K562 (cell line): ENCODE measurements around the gene PRKCQ. TPM values are rescaled to one million over a fixed set of nuclear protein-coding genes. Genes with fewer than 3 reads are reported as not detected.

Source experiments
- EHMT2 ChIP-seq: fragments of 450-650 bp; IDR thresholded peaks from 2 replicates; pipeline ENCODE4 v1.6.1; 2018; ENCODE audit warnings: antibody characterized with exemption
- FIP1L1 ChIP-seq: fragments of 200-400 bp; formaldehyde crosslinking; IDR thresholded peaks from 2 replicates; pipeline ENCODE4 v1.6.1; 2018; ENCODE audit warnings: mild to moderate bottlenecking, low read depth, low read length; ENCODE audit not compliant: poor library complexity, severe bottlenecking
- FOXJ3 ChIP-seq: sonication (generic); formaldehyde crosslinking; IDR thresholded peaks from 2 replicates; pipeline ENCODE4 v1.4.0; 2020; ENCODE audit warnings: mild to moderate bottlenecking, missing genetic modification reagents
- GATA2 ChIP-seq: sonication (generic); formaldehyde crosslinking; IDR thresholded peaks from 2 replicates; pipeline ENCODE4 v1.4.0; 2020; ENCODE audit warnings: mild to moderate bottlenecking, missing genetic modification reagents
- HMG20A ChIP-seq: fragments of 450-650 bp; formaldehyde crosslinking; conservative IDR thresholded peaks from 2 replicates; pipeline ENCODE4 v1.4.0; 2020; ENCODE audit warnings: mild to moderate bottlenecking, mixed read lengths
- HMGN3 ChIP-seq: IDR thresholded peaks from 2 replicates; pipeline ENCODE4 v1.6.1; 2011; ENCODE audit warnings: borderline replicate concordance, low read depth, mild to moderate bottlenecking, mixed read lengths, low read length; ENCODE audit not compliant: insufficient read length; ENCODE audit errors: extremely low read depth
- MIER1 ChIP-seq: fragments of 450-650 bp; IDR thresholded peaks from 2 replicates; pipeline ENCODE4 v1.6.1; 2016; ENCODE audit warnings: antibody characterized with exemption, mild to moderate bottlenecking, low read depth
- MNT ChIP-seq, 2 experiments: fragments of 450-650 bp; conservative IDR thresholded peaks; 2 replicates each; pipeline ENCODE4 v1.6.1; 2017; ENCODE audit warnings: mild to moderate bottlenecking in 2 of 2, moderate library complexity in 2 of 2
- NCOA2 ChIP-seq, 2 experiments: fragments of 450-650 bp; IDR thresholded peaks; 2 replicates each; pipeline ENCODE4 v1.6.1; 2018; ENCODE audit warnings: mild to moderate bottlenecking in 2 of 2, moderate library complexity in 1 of 2; ENCODE audit not compliant: partially characterized antibody in 2 of 2
- NFIC ChIP-seq: fragments of 450-650 bp; IDR thresholded peaks from 2 replicates; pipeline ENCODE4 v1.6.1; 2017; ENCODE audit warnings: mild to moderate bottlenecking, inconsistent platforms
- NFIX ChIP-seq: fragments of 250-450 bp; sonication (Bioruptor Pico); IDR thresholded peaks from 2 replicates; pipeline ENCODE4 v1.4.0; 2020; ENCODE audit warnings: low read depth, mild to moderate bottlenecking, moderate library complexity
- NFYB ChIP-seq: IDR thresholded peaks from 2 replicates; pipeline ENCODE4 v1.6.1; 2011; ENCODE audit warnings: mild to moderate bottlenecking, moderate library complexity; ENCODE audit not compliant: insufficient read length; ENCODE audit errors: extremely low read depth
- PBX2 ChIP-seq, 2 experiments: IDR thresholded peaks in 1 of 2; conservative IDR thresholded peaks in 1 of 2; 2 replicates each; pipeline ENCODE4 v1.6.1; 2016; ENCODE audit warnings: low read depth in 2 of 2, mild to moderate bottlenecking in 1 of 2, missing compliant biosample characterization in 1 of 2, missing genetic modification characterization in 1 of 2, moderate library complexity in 1 of 2
- PCBP1 ChIP-seq: fragments of 200-400 bp; formaldehyde crosslinking; IDR thresholded peaks from 2 replicates; pipeline ENCODE4 v1.6.1; 2018; ENCODE audit warnings: mild to moderate bottlenecking, low read depth, low read length; ENCODE audit not compliant: poor library complexity, severe bottlenecking
- RBBP5 ChIP-seq: fragments of 200-600 bp; sonication (generic); IDR thresholded peaks from 2 replicates; pipeline ENCODE4 v1.6.1; 2012; ENCODE audit warnings: borderline replicate concordance, mild to moderate bottlenecking, low read length, control low read depth, inconsistent platforms; ENCODE audit not compliant: insufficient read depth, poor library complexity, severe bottlenecking
- SAFB ChIP-seq: fragments of 200-400 bp; formaldehyde crosslinking; IDR thresholded peaks from 2 replicates; pipeline ENCODE4 v1.6.1; 2017; ENCODE audit warnings: low read depth, low read length, borderline replicate concordance
- SAFB2 ChIP-seq: fragments of 200-400 bp; formaldehyde crosslinking; IDR thresholded peaks from 2 replicates; pipeline ENCODE4 v1.6.1; 2018; ENCODE audit warnings: borderline replicate concordance, low read length, low read depth, moderate library complexity; ENCODE audit not compliant: severe bottlenecking
- SRSF7 ChIP-seq: fragments of 200-400 bp; formaldehyde crosslinking; optimal IDR thresholded peaks from 2 replicates; pipeline ENCODE3; 2017; ENCODE audit warnings: mild to moderate bottlenecking, low read depth, low read length
- STAG1 ChIP-seq: sonication (generic); formaldehyde crosslinking; IDR thresholded peaks from 2 replicates; pipeline ENCODE4 v1.5.0; 2020; ENCODE audit warnings: missing genetic modification reagents, borderline replicate concordance
- STAT5B ChIP-seq: fragments of 250-450 bp; sonication (Bioruptor Pico); IDR thresholded peaks from 2 replicates; pipeline ENCODE4 v1.8.0; 2021; ENCODE audit warnings: mild to moderate bottlenecking, inconsistent platforms
- TCF3 ChIP-seq: sonication (generic); formaldehyde crosslinking; IDR thresholded peaks from 2 replicates; pipeline ENCODE4 v1.4.0; 2020; ENCODE audit warnings: mild to moderate bottlenecking, missing genetic modification reagents
- ZBTB17 ChIP-seq: fragments of 450-650 bp; formaldehyde crosslinking; IDR thresholded peaks from 2 replicates; pipeline ENCODE4 v1.4.0; 2020; ENCODE audit warnings: mild to moderate bottlenecking
- ZFPM2 ChIP-seq: fragments of 250-450 bp; sonication (Bioruptor Pico); IDR thresholded peaks from 2 replicates; pipeline ENCODE4 v1.5.1; 2022; ENCODE audit warnings: mild to moderate bottlenecking
- ZNF217 ChIP-seq: sonication (generic); formaldehyde crosslinking; IDR thresholded peaks from 2 replicates; pipeline ENCODE4 v1.8.0; 2022; ENCODE audit warnings: mild to moderate bottlenecking, missing genetic modification reagents
- ZNF778 ChIP-seq: fragments of 450-650 bp; formaldehyde crosslinking; IDR thresholded peaks from 2 replicates; pipeline ENCODE4 v1.4.0; 2020; ENCODE audit warnings: mild to moderate bottlenecking, moderate library complexity
- ZZZ3 ChIP-seq: fragments of 450-650 bp; IDR thresholded peaks from 2 replicates; pipeline ENCODE4 v1.6.1; 2016; ENCODE audit warnings: antibody characterized with exemption, mild to moderate bottlenecking, moderate library complexity
- polyA plus RNA-seq, 8 experiments: library from polyadenylated mRNA; depleted of rRNA in 4 of 8; stranded (reverse) in 5 of 8; unstranded in 3 of 8; fragments of >200 nt; fragmentation: Nextera tagmentation in 2 of 8; fragmentation: Illumina TruSeq in 1 of 8; extraction: Ambion mirVana in 2 of 8; extraction: Trizol in 1 of 8; gene quantifications; 2 replicates each; pipeline versions ENCODE4 v1.2.1 to v1.2.3, GENCODE V29; 2011 to 2014; ENCODE audit warnings: inconsistent platforms in 1 of 8, missing spikeins in 1 of 8
- total RNA-seq, 7 experiments: library from RNA; depleted of rRNA in 6 of 7; stranded (reverse); fragments of >200 nt in 6 of 7; fragmentation: Illumina TruSeq in 2 of 7; extraction: Trizol in 2 of 7; gene quantifications; 2 replicates each; pipeline versions ENCODE4 v1.2.1 to v1.2.3, GENCODE V29; 2011 to 2021; ENCODE audit warnings: low replicate concordance in 1 of 7

PRKCQ gene
- total and polyA plus RNA-seq, 9 of the 15 experiments (the other 6 are each of a cell fraction or from before 2014, with no cell fraction given): 4.4 to 23.3 (median 14.6) TPM

- TF ChIP-seq PBX2 (CRISPR knock-in tag; IDR thresholded peaks at IDR 0.05; ENCODE audit: low read depth) (no peak), PBX2 (tag; conservative IDR thresholded peaks at IDR 0.05; ENCODE audit: low read depth) (0 out of 2 replicates have a peak, but pooled peaks have one; percentile 16), NFIX (no peak), GATA2 (CRISPR knock-in tag) (peak; percentile 93), PCBP1 (no peak), RBBP5 (no peak), NFYB (no peak), EHMT2 (no peak), MNT (conservative IDR thresholded peaks at IDR 0.05) (peak; percentile 34 to 63; a peak in 3 of 4 replicates), HMGN3 (peak; percentile 45), FIP1L1 (no peak), ZNF217 (CRISPR knock-in tag) (no peak), ZNF778 (CRISPR knock-in tag) (no peak), STAG1 (CRISPR knock-in tag) (no peak), NCOA2 (IDR thresholded peaks at IDR 0.05; ENCODE audit: partially characterized antibody in 2 of 2) (peak in 1 of 2 experiments; percentile 57), SAFB2 (no peak), NFIC (peak; percentile 67), ZFPM2 (no peak), MIER1 (no peak), TCF3 (CRISPR knock-in tag) (peak; percentile 97), STAT5B (CRISPR knock-in tag) (no peak), FOXJ3 (CRISPR knock-in tag) (no peak), ZBTB17 (CRISPR knock-in tag) (no peak), SAFB (no peak), ZZZ3 (no peak), HMG20A (CRISPR knock-in tag) (no peak), SRSF7 (no peak)
Measured at GRCh38 chr10:6473430-6473829, 106.6 kb downstream of the PRKCQ start (continued).
